NCI-H1694 treated with DMSO at 0.1 percent for 48 hours (cell line): ENCODE measurements around the gene GALNT15.
A peak's percentile ranks its signal among the peaks of the same experiment; 100 is the strongest.

Experiments used
- DNase-seq: peaks from one replicate; lab custom pipeline; 2025; lab: John Stamatoyannopoulos, UW

The GALNT15 gene

DNA sequence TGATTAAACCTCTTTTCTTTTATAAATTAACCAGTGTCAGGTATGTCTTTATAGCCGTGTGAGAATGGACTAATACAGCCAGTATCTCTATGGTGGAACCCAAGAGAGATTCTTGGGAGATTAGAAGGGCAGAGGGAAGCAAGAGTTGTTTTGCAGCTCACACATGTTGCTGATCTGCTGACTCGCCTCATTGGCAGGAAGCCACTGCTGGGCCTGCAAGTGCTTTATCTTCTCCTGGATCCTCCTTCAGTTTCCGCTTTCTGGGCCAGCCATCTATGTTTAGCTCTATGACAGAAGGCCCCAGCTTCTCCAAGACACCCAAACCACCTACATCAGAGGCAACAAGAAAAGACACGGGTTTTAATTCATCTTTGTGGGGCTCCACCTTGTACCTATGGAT is 23.4 kb upstream of the GALNT15 start:
- no peak for DNase-seq

- no peak for DNase-seq
Observed at GRCh38 chr3:16168211-16168610, 6.3 kb upstream of the GALNT15 start.

DNA sequence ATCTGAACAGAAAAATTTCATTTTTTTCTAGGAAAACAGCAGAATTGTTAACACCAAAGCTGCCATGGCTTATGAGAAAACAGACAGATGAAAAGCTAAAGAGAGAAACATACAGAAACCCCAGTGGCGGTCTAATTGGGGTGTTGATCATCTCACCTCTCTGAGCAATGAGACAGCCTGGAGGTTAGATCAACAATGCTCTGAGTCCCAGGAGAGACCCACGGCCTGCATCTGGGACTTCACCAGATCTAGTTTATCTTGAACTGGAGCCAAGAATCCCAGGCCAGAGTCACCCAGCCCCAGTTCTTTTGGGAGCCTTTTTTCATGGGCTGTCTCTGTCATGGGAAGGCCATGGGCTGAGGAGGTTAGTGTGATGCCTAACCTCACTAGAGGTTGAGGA is 3.5 kb upstream of the GALNT15 start:
- no peak for DNase-seq

- no peak for DNase-seq
Observed at GRCh38 chr3:16171825-16172224, 2.7 kb upstream of the GALNT15 start.

- DNase-seq: no peak
Observed at GRCh38 chr3:16173283-16174025, 1.0 kb upstream of the GALNT15 start.

- DNase-seq: peak; percentile 3
Observed at GRCh38 chr3:16174026-16174355, 489 bp upstream of the GALNT15 start.

DNA sequence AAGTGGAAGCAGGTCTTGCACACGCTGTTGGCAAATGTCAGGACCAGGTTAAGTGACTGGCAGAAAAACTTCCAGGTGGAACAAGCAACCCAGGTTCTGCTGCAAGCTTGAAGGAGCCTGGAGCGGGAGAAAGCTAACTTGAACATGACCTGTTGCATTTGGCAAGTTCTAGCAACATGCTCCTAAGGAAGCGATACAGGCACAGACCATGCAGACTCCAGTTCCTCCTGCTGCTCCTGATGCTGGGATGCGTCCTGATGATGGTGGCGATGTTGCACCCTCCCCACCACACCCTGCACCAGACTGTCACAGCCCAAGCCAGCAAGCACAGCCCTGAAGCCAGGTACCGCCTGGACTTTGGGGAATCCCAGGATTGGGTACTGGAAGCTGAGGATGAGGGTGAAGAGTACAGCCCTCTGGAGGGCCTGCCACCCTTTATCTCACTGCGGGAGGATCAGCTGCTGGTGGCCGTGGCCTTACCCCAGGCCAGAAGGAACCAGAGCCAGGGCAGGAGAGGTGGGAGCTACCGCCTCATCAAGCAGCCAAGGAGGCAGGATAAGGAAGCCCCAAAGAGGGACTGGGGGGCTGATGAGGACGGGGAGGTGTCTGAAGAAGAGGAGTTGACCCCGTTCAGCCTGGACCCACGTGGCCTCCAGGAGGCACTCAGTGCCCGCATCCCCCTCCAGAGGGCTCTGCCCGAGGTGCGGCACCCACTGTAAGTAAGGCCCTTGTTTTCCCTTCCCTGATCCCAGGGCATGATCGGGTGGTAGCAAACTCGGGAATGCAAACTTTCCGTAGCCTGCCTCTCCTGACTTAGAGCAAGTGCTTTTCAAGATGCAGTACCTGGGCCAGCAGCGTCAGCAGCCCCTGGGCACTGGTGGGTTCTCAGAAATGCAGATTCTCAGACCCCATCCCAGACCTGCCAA is 759 bp downstream of the GALNT15 start:
- DNase-seq: no peak

GRCh38 chr3:16176391-16177030 is 2.0 kb downstream of the GALNT15 start:
- no peak for DNase-seq

DNA sequence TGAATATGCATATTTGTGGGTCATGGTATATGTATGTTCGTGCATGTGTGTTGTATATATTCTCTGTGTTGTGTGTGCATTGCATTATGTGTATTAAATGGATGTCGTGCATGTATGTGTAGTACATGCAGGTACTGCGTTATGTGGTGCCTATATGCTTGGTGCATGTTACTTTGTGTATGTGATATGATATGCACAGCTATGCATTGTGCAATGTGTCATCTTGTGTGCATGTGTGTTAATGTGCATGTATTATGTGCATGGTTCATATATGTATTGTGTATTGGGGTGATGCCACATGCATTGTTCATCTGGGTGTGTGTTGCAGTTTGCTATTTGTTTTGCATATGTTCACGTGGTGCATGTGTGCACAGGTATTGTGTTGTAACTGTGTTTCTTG is 2.9 kb downstream of the GALNT15 start:
- DNase-seq: no peak

- DNase-seq: no peak
Observed at GRCh38 chr3:16177962-16178627, 3.6 kb downstream of the GALNT15 start.

DNA sequence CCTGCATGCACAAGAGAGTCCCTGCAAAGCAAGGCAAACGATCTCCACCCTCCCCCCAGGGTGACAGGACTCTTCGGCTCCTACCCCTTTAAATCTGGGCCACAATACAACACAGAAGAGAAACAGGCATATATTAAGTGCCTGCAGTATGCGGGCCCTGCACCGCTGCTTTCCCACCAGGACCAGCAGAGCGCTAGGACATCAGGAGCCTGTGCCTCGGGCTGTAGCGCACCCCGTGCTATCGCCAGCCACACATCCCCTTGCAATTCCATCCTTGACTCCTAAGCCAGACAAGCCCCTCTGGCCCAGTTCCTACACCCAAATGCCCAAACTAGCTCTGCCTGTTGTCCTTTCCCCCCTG is 4.1 kb downstream of the GALNT15 start:
- no peak for DNase-seq

DNA sequence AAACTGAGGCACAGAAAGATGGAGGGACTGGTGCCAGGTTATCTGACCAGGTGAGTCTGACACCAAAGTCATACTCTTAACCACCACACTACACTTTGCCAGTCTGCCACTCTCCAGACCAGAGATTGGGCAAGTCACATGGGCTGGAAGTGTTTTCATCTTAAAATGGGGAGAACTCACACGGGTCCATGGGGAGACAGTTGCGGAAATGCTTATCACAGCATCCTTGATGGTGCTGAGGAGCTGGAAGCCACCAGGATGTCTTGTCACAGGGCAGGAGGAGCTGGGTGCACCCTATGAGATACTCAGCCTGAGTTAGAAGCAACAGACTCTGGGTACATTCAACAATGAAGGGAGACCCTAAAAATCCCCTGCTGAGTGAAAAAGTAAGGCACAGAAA is 4.8 kb downstream of the GALNT15 start:
- DNase-seq: no peak

DNA sequence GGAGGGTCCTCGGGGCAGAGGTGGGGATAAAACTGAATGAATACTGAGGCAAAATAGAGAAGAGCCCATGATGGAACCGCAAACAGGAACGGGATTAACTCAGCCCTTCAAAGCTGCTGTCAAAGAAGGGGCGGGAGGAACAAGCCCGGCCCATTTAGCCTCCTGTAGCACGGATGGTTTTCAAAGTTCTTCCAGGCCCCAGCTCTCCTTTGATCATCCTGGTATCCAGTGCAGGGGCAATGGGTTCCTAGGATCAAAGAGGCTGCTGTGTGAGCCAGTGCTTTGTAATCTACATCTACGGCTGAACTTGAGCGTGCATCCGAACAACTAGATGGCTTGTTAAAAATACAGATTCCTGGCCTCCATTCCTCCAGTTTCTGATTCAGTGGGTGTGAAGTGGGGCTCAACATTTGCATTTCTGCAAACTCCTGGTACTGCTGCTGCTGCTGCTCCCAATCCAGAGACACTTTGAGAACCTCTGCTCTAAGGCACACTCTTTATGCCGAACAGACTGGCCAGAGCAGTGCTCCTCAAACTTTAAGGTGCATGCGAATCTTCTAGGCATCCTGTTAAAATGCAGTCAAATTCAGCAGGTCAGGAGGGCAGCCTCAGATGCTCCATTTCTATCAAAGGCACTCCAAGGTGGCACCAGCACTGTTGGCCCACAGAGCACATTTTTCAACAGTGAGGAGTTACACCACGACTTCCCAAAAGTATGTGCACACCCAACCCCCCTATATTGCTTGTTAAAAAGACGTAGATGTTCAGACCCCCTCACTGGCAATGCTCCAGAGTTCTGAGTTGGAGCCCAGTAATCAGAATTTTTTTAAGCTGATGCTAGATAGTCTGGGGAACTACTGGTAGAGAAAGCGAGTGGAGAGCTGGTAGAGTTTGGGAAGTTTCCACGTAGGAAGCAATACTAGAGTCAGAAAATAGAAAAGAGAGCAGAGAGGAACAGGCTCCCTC is 5.6 kb downstream of the GALNT15 start:
- DNase-seq: no peak

DNA sequence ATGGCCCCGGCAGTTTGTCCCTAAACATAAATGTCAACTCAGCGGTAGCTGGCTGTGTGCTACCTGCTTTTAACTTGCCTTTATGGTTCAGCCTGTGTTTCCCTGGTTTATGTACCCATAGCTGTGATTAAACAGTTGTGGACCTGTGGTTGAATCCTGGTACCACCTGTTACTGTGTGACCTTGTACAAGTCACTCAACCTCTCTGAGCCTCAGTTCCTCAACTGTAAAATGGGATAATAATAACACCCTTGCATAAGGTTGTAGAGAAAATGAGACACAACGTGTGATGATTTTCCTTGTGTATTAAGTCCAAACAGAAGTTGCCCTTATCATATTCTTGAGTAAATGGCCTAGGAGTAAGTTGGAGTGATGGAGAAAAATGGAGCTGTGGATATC is 6.3 kb downstream of the GALNT15 start:
- no peak for DNase-seq

DNA sequence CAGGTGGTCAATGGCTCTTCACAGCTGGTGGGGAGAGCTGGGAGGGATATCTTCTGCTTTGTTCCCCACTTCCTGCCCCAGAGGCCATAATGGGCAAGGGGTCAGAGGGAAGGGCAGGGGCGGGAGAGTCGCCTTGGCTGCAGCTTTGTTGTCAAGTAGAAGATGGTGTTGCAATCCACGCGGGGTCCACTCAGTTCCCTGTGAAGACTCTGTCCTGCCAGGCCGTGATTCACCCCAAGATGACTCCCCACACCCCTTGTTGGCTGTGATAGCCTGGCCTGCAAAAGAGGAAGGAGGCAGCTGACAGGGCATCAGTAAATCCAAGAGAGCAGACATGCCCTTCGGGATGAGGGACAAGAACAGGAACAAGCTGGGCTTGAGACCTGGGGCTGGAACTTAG is 6.9 kb downstream of the GALNT15 start:
- DNase-seq: no peak

DNA sequence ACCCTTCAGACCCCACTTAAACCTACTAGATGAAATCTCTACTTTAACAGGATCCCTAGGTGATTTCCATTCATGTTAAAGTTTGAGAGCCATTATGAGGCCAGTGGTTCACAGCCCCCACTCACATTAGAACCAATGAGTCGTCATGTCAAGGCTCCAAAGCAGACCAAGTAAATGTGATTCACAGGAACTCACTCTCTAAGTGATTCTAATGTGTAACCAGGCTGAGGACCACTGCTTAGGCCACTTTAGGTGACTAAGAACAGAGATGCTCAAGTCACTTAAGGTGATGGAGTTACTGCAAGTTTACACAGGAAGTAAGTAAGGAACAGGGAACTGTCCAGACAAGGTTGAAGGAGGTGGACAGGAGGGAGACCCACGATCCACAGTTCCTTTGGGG is 7.7 kb downstream of the GALNT15 start:
- DNase-seq: no peak

DNA sequence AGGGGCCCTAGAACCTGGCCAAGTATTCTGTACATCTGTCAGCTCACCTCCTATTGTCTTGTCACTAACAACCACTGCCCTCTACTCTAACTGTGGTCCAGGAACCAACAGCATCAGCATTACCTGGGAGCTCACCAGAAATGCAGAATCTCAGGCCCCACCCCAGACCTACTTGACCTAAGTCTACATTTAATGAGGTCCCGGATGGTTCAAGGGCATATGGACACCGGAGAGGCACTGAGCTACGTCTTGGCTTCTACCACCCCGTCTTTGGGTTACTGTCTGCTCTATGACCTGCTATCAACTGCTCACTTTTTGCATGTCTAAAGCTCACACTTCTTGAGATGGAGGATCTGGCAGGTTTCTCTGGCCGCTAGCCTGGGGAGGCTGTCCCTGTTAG is 8.1 kb downstream of the GALNT15 start:
- no peak for DNase-seq

- no peak for DNase-seq
Observed at GRCh38 chr3:16183082-16183481, 8.6 kb downstream of the GALNT15 start.

GRCh38 chr3:16183601-16184270 is 9.3 kb downstream of the GALNT15 start:
- DNase-seq: peak; percentile 37

DNA sequence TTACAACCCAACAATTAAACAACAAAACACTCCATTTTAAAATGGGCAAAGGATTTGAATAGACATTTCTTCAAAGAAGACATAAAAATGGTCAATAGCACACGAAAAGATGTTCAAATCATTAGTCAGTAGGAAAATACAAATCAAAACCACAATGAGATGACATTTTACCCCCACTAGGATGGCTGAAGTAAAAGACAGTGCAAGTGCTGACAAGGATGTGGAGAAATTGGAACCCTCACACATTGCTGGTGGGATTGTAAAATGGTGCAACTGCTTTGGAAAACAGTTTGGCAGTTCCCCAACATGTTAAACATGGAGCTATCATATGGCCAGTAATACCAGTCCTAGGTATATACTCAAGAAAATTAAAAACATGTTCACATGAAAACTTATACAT is 11.6 kb downstream of the GALNT15 start:
- DNase-seq: no peak

DNA sequence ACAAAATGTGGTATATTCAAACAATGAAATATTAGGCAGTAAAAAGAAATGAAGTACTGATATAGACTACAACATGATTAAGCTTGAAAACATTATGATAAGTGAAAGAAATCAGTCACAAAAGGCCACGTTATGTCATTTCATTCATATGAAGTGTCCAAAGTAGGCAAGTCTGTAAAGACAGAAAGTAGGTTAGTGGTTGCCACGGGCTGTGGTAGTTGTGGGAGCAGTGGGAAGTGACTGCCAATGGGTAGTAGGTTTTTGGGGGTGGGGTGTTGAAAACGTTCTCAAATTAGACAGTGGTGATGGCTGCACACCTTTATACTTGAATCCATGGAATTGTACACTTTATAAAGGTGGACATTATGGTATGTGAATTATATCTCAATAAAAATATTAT is 12.1 kb downstream of the GALNT15 start:
- DNase-seq: no peak
